HepG2 (cell line): ENCODE measurements around the gene NFILZ. TPM values are rescaled to one million over a fixed set of nuclear protein-coding genes. Genes with fewer than 3 reads are reported as not detected.

Experiments used
- ARHGAP35 ChIP-seq: sonication (generic); formaldehyde crosslinking; IDR thresholded peaks from 2 replicates; pipeline ENCODE4 v1.9.0; 2022; ENCODE audit warnings: mild to moderate bottlenecking, inconsistent platforms, moderate library complexity, missing genetic modification reagents, borderline replicate concordance
- ATRX ChIP-seq: sonication (generic); formaldehyde crosslinking; IDR thresholded peaks from 2 replicates; pipeline ENCODE4 v1.4.0; 2020; ENCODE audit warnings: missing genetic modification reagents, borderline replicate concordance
- CREB1 ChIP-seq, 2 experiments: fragments of 450-650 bp in 1 of 2; IDR thresholded peaks; 2 replicates each; pipeline ENCODE4 v1.6.1; 2016 to 2017; ENCODE audit warnings: control low read depth in 1 of 2, mild to moderate bottlenecking in 1 of 2, missing compliant biosample characterization in 1 of 2, missing genetic modification characterization in 1 of 2
- ETS1 ChIP-seq: sonication (generic); formaldehyde crosslinking; IDR thresholded peaks from 2 replicates; pipeline ENCODE4 v1.4.0; 2020; ENCODE audit warnings: missing genetic modification reagents
- HNF4G ChIP-seq, 2 experiments: sonication (generic) in 1 of 2; formaldehyde crosslinking in 1 of 2; IDR thresholded peaks; 2 replicates each; pipeline versions ENCODE4 v1.4.0 to v1.6.1; 2011 to 2020; ENCODE audit warnings: borderline replicate concordance in 2 of 2, low read depth in 2 of 2, mild to moderate bottlenecking in 2 of 2, low read length in 1 of 2, missing genetic modification reagents in 1 of 2, moderate library complexity in 1 of 2
- SKI ChIP-seq: fragments of 450-650 bp; IDR thresholded peaks from one replicate; pipeline ENCODE4 v1.6.1; 2018; ENCODE audit warnings: mild to moderate bottlenecking; ENCODE audit not compliant: partially characterized antibody
- SMAD3 ChIP-seq: sonication (generic); formaldehyde crosslinking; IDR thresholded peaks from 2 replicates; pipeline ENCODE4 v1.4.0; 2020; ENCODE audit warnings: missing genetic modification reagents
- TARDBP ChIP-seq: sonication (generic); formaldehyde crosslinking; IDR thresholded peaks from 2 replicates; pipeline ENCODE4 v1.8.0; 2022; ENCODE audit warnings: mild to moderate bottlenecking, missing genetic modification reagents
- TRIM22 ChIP-seq: fragments of 450-650 bp; IDR thresholded peaks from 2 replicates; pipeline ENCODE4 v1.6.1; 2017
- ZBTB42 ChIP-seq: sonication (generic); formaldehyde crosslinking; IDR thresholded peaks from 2 replicates; pipeline ENCODE4 v1.5.0; 2020; ENCODE audit warnings: mild to moderate bottlenecking, missing genetic modification reagents
- ZMYM3 ChIP-seq: sonication (generic); formaldehyde crosslinking; IDR thresholded peaks from 2 replicates; pipeline ENCODE4 v1.5.1; 2020; ENCODE audit warnings: mild to moderate bottlenecking, missing genetic modification reagents
- ZNF143 ChIP-seq: sonication (generic); formaldehyde crosslinking; IDR thresholded peaks from 2 replicates; pipeline ENCODE4 v1.4.0; 2020; ENCODE audit warnings: missing genetic modification reagents
- ZNF609 ChIP-seq: sonication (generic); formaldehyde crosslinking; IDR thresholded peaks from 2 replicates; pipeline ENCODE4 v1.4.0; 2020; ENCODE audit warnings: mild to moderate bottlenecking, missing genetic modification reagents, borderline replicate concordance
- polyA plus RNA-seq, 8 experiments: library from polyadenylated mRNA; depleted of rRNA in 3 of 8; stranded (reverse) in 7 of 8; unstranded in 1 of 8; fragments of >200 nt; fragmentation: Illumina TruSeq in 4 of 8; extraction: Trizol in 4 of 8; gene quantifications; 2 replicates each; pipeline versions ENCODE4 v1.2.1 to v1.2.3, GENCODE V29; 2011 to 2016; ENCODE audit warnings: low read depth in 4 of 8, missing spikeins in 1 of 8, mixed read lengths in 1 of 8; ENCODE audit not compliant: insufficient read depth in 1 of 8
- total RNA-seq, 5 experiments: library from RNA; depleted of rRNA; stranded (reverse); fragments of >200 nt; fragmentation: Illumina TruSeq; extraction: Trizol; gene quantifications; 2 replicates each; pipeline ENCODE4 v1.2.3, GENCODE V29; 2016; ENCODE audit warnings: low read depth in 1 of 5

NFILZ gene
- total and polyA plus RNA-seq, 2 of the 13 experiments (the other 11 are each of a cell fraction or from before 2014, with no cell fraction given): not detected

GRCh38 chr19:8580710-8581281 lies 49.6 kb upstream of the NFILZ start (continued):
- TF ChIP-seq TRIM22: no peak
- peak; percentile 22 for TF ChIP-seq SKI
- TF ChIP-seq ZBTB42 (CRISPR knock-in tag): peak; percentile 100
- no peak for TF ChIP-seq HNF4G (IDR thresholded peaks at IDR 0.05; ENCODE audit: borderline replicate concordance, low read depth, low read length)
- TF ChIP-seq HNF4G (CRISPR knock-in tag; IDR thresholded peaks at IDR 0.05; ENCODE audit: borderline replicate concordance, low read depth): no peak
- no peak for TF ChIP-seq ZNF143 (CRISPR knock-in tag)
- TF ChIP-seq CREB1 (IDR thresholded peaks at IDR 0.05): no peak
- TF ChIP-seq CREB1 (CRISPR knock-in tag; IDR thresholded peaks at IDR 0.05): no peak
- peak; percentile 67; the same call in 1 of the 2 replicates for TF ChIP-seq ZMYM3 (CRISPR knock-in tag)
- TF ChIP-seq ZNF609 (CRISPR knock-in tag): no peak
- no peak for TF ChIP-seq ETS1 (CRISPR knock-in tag)
- TF ChIP-seq SMAD3 (CRISPR knock-in tag): peak; percentile 63; the same call in 1 of the 2 replicates
- no peak for TF ChIP-seq ARHGAP35 (CRISPR knock-in tag)
- no peak for TF ChIP-seq ATRX (CRISPR knock-in tag)
- TF ChIP-seq TARDBP (CRISPR knock-in tag): 0 out of 2 replicates have a peak, but pooled peaks have one; percentile 15
